HG03064 (cell line): ENCODE results near the gene SIGLEC6.
"Not testable (repeated sequence)": the region's sequence is repeated elsewhere in the genome, so short reads cannot be mapped to it uniquely, and the experiment has no call there.

Source experiments
- ATAC-seq: cut with Tn5 transposase; IDR thresholded peaks from one replicate; pipeline ENCODE4 v1.9.1; 2021; ENCODE audit warnings: low read depth; ENCODE audit not compliant: unreplicated experiment

The SIGLEC6 gene

GRCh38 chr19:51513968-51514367 lies 17.5 kb downstream of the SIGLEC6 start:
- ATAC-seq: no peak

DNA sequence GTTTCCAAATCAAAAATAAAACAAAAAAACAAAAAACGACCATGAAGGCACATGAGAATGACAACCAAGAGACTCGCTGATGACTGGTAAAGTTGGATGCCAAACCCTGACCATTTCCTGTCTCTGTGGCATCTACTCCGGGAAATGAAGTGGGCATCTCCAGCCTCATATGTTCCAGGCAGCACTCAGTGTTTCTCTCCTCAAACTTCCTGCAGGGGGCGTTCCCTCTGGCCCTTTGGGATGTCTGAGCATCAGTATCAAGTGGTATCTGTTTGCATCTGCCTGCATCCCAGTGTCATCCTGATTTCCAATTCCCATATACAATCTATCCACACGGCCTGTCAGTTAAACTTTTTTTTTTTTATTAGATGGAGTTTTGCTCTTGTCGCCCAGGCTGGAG lies 20.1 kb downstream of the SIGLEC6 start:
- no peak for ATAC-seq

DNA sequence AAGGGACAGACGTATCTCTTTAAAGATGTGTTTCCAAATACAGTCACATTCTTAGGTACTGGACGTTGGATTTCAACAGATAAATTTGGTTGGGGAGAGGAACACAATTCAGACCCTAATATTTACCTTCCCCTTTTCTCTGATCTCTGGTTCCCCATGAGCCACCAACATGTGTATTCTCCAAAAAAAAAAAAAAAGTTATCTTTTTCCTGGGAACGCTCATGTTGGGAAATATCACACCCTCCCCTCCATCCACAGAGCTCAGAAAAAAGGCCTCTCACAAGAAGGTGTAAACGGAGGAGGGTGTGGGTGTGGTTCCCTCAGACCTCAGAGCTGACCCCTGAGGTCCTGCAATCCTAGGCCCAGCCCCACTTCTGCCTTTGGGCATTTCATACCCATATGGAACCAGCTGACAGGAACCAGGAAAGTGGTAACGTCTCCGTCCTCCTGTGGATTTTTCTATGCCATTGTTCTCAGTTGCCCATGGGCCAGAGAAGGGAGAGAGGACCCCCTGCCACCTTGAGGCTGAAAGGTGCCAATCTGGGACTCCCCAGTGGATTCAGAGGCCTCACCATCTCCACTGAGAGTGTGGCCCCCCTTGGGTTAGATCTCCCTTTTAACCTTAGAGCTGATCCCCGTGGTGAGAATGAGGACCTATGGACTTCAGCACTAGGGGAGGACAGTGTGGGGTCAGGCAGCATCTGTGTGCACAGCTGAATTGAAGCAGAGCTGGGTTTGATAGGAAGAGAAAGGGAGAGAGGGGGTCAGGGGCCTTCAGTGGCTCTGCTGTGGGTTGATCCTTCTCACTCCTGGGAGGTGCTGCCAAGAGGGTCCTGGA lies 21.4 kb downstream of the SIGLEC6 start:
- no peak for ATAC-seq

DNA sequence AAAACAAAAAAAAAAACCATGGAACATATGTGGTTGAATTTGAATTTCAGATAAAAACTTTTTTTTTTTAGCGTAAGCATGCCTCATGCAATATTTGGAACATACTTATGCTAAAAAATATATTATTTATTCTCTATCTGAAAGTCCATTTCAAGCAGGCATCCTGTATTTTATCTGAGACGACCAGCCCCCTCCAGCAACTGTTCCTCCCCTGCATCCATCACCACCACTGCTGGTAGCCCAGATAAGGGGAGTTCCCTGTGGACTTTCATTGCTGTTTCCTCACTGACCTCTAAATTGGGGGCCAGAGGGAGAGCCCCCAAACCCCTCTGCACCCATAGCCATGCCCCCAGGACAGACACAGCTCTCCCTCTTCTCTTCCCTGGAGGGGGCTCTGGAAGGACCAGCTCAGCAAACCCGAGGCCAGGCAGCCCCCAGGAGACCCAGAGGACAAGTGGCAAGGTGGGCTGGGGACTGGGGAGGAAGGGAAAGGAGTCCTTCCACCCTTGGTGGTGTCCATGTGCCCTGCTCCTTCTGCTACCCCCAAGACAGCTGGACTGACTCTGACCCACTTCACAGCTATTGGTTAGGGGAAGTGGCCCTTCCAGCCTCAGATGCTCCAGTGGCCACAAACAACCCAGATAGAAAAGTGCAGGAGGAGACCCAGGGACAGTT lies 23.3 kb downstream of the SIGLEC6 start:
- no peak for ATAC-seq

DNA sequence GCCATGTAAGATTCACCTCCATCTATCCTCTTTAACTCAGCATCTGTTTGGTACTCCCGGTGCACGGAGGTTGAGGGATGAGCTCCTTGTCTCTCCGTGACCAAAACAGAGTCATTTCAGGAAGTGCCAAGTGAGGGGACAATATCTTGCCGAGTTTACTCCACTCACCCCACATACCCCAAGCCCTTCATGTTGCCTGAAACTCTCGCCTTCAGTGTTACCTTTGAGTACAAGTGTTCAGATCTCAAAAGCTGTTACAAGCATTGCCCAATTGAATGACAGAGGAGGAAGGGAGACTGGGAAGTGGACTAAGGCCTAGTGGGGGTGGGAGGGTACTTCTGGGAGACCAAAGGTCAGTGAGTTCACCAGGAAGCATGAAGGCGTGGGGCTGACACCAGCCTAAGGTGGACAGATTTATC lies 23.8 kb downstream of the SIGLEC6 start:
- no peak for ATAC-seq

DNA sequence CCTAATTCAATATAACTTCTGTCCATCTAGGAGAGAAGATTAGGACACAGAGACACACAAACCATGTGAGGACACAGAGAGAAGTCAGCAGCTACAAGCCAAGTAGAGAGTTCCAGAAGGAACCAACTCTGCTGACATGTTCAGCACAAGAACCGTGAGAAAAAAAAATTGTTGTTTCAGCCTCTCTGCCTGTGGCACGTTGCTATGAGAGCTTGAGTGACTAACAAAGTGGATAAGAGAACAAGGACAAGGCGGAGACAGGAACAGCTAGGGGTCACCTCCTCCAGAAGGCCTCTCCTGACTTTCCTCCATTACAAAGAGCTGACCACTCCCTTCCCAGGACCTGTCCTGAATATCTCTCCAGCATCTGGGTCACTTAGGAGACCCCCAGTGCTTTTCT lies 24.3 kb downstream of the SIGLEC6 start:
- no peak for ATAC-seq

- no peak for ATAC-seq
These were observed 25.6 kb downstream of the SIGLEC6 start for GRCh38 chr19:51505904-51506303.

GRCh38 chr19:51503896-51504295 lies 27.6 kb downstream of the SIGLEC6 start:
- no peak for ATAC-seq

DNA sequence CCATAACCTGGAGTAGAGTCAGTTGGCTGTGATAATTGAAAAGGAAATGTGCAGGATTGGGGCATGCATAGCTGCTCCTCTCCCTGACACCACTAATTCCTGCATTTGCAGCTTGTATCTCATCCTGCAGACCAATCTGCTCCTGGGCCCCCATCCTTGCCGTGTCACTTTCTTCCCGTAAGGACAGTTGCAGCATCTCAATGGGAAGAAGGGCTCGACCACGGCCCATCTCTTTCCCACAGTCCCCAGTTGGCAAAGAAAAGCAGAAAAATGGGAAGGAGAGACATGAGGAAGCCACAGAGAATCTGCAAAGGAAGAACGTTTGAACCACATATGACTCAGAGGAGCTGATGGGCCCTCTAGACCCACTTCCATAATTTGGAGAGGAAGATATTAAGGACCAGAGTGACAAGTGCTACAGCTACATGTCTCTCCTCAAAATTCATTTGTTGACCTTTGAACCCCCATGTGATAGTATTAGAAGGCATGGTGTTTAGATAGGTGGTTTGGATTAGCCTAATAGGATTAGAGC lies 28.1 kb downstream of the SIGLEC6 start:
- ATAC-seq: no peak

DNA sequence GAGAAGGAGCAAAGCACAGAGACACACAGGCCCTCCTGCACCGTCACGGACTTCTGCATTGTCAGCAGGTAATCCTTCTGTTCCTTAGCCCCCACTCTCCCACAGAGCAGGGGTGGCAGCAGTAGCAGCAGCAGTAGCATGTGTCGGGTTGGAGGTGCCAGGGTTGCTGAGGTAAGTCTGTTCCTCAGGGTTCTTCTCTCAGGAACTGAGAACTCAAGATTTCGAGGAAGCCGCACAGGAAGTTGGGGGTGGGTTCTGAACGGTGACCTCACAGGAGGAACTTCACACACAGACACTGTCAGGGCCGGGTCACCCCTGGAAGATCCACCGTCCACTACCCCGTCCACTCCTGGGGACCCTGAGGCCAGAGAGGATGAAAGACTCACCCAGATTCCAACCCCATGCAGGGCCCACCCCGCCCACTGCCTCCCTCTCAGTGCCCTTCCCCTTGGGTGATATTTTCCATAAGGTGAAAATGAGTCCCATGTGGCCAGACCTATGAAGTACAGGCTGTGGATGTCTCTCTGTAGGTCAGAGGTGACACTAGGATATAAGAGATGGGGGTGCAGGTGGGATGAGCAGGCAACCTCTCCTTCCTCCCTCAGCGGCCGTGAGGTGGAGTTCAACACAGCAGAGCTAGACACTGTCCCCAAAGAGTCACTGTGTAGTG lies 29.7 kb downstream of the SIGLEC6 start, which contains the start of gene SIGLEC12:
TSS of gene SIGLEC12 (minus strand) at position 207 of the 670 bp plus-strand sequence. CDS start at position 140, 67 bp downstream.
- no peak for ATAC-seq

DNA sequence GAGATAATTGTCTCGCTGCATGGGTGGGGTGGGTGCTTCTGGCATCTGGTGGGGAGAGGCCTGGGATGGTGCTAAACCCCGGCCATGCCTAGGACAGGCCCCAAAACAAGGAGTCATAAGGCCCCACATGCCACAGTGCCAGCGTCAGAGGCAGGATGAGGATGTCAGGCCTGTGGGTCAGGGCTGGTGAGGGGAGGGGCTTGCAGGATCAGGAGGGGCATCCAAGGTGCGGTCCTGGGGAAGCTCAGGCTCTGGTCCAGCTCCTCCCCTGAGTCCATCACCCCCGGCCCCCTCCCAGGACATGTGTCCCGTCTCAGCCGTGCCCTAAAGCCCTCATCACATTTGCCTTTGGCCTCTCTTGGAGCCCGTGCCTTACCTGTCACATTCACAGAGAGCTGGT lies 30.5 kb downstream of the SIGLEC6 start:
- not testable (repeated sequence) for ATAC-seq

DNA sequence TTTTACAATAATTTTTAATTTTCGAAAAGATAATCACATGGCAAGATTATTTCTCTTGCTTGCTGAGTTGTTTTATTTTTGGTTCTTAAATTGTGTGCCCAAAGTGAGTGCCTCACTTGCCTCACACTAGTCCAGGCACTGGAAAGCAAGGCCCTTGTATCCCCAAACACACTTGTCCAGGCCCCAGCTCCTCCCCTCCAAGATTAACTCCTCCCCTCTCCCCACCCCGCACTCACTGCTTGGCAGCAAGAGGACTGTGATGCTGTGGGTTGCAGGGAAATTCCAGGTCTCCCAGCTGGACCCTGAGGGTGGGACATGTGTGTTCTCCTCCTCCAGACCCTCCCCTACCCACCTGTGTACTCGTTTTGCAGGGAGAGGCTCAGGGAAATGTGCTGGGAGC lies 33.8 kb downstream of the SIGLEC6 start:
- no peak for ATAC-seq

GRCh38 chr19:51493776-51494175 lies 37.7 kb downstream of the SIGLEC6 start:
- ATAC-seq: no peak

DNA sequence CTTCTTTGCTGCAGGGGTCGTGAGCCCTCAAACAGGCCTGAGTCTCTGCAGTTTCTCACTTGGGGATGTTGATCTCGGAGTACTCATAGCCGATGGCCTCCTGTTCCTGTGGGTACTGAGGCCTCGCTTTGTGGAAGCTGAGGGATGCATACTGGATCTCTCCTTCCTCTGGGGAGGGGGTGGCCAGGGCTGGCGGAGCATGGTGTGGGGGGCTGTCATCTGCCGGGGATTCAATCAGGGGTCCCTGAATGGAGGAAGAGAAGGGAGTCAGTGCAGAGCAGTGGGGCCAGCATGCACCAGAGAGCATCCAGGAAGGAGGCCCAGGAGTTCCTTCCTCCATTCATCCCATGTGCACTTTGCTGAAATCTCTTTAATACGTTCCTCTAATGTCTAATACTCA lies 39.9 kb downstream of the SIGLEC6 start:
- ATAC-seq: no peak

DNA sequence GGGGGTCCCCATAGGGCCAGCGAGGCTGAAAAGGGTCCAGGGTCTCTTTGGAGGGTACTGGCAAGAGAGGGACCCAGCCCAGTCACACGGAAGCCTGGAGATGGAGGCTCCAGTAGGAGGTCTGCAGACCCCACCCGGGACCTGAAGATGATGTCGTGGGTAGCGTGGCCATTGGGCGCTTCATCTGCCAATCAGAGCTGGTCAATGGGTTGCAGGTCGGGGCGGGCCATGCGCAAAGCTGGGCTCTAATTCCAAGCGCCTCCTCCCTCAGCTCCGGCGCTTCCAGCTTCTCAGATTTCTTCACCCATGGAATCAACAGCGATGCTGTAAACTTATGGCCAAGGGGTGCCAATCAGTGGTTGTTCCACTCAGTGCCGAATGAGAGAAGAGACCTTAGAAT lies 40.8 kb downstream of the SIGLEC6 start:
- no peak for ATAC-seq

DNA sequence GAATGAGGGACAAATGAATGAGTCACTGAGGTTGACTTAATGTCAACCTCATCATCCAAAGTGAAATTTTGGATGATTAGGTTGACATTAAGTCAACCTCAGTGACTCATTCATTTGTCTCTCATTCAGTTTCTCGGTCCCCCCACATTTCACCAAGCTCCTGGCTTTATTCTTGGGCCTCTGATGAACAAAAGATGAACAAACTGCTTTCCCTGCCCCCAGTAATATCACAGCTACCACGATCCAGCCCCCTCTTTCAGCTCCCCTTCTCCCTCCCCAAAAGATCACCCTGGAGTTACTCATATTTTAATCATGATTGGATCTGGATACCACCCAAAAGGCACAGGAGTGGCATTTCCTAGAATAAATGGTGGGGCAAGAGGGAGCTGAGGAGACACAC lies 42.4 kb downstream of the SIGLEC6 start:
- ATAC-seq: no peak

DNA sequence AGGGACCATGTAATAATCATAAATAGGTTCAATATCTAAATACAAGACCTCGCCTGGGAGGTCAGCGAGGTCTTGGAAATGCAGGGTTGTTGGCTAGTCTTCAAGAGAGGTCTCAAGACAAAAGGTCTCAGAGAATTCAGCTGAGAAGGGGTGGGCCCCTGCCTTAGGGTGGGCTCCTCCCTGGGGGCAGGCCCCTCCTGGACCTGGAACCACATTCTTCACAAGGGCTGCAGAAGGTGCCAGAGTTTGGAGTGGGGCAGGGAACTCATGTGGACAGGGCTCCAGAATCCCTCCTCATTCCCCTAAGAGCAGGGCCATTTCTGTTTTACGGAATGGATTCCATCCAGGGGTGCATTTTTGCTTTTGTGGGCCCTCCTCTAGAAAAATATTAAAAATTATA lies 43.0 kb downstream of the SIGLEC6 start:
- ATAC-seq: no peak

GRCh38 chr19:51485960-51486660 lies 45.4 kb downstream of the SIGLEC6 start:
- no peak for ATAC-seq

DNA sequence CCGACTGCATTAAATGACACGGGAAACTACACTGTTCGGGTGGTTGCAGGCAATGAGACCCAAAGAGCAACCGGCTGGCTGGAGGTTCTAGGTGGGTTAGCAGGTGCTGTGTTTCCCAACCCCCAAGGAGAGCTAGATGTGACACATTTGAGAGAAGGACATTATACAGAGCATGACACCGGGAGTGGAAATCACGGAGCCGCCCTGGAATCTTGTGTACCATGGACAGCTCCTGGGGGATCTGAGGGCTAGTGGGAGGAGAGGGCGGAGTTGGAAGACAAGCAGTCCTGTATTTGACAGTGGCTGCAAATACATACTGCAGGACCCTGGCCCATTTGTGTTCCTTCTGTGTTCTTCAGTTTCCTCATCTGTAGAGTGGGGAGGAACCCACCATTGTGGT lies 50.9 kb downstream of the SIGLEC6 start:
- ATAC-seq: no peak

DNA sequence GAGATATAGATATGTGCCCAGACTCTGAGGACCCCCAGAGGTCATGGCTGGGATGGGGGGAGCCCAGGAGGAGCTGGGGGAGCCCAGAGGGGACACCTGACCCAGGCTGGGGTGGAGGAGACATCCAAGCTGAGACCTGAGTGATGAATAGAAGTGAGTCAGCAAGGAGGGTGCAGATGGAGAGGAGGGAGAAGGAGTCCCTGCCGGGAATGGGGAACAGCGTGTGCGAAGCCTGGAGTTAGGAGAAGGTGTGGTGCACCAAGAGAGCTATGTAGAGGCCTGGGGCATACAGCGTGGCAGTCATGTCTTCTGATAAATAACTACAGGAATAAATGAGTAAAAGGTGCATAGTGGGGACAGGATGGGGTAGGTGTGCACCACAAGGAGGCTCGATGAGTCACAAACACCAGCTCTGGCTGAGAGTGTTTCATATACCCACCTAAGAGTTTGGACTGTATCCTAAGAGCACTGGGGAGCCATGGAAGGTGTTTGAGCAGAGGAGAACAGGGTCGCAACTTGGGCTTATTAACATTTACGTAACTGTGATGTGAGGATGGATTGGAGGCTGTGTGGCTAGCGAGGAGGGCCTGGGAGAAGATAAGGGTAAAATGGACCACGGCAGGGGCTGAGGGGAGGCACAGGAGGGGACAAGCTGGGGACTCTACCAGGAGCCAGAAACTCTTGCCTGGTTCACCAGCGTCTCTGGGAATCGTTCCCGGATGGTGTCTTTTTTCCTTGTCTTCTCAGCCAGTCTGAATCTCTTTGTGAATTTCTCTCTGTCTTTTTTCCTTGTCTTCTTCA lies 51.7 kb downstream of the SIGLEC6 start:
- ATAC-seq: no peak
